Measurements from ENCODE around the gene RAB27A. TPM values are rescaled to one million over a fixed set of nuclear protein-coding genes. Genes with fewer than 3 reads are reported as not detected.
A peak's percentile ranks its signal among the peaks of the same experiment; 100 is the strongest.

Gene RAB27A
- total RNA-seq, 1 experiment from 2014 or later = 36.0 TPM

- CTCF ChIA-PET = interaction anchor here (0.6 to 1.1 kb wide), 2 partner anchors 9 to 58 kb away, joined by 4 to 5 read pairs; no protein-coding TSS in a partner anchor
- no peak overlapping the region for H3K4me3 Mint-ChIP-seq (ENCODE audit: unreplicated experiment)
- POLR2A ChIA-PET = interaction anchor here (1.2 kb wide), 1 partner anchor 46 kb away, joined by 3 read pairs; no protein-coding TSS in a partner anchor
- H3K27ac Mint-ChIP-seq (ENCODE audit: low read depth, unreplicated experiment) = no peak overlapping the region
- TF ChIP-seq CTCF (IDR thresholded peaks at IDR 0.05; ENCODE audit: unreplicated experiment) = no peak
- H3K4me1 Mint-ChIP-seq (ENCODE audit: insufficient read depth, unreplicated experiment) = peaks cover 17% of the 10 kb centered on the region
- no peaks in the 10 kb centered on the region for H3K27me3 Mint-ChIP-seq (ENCODE audit: insufficient read depth, unreplicated experiment)
- peaks cover 33% of the 10 kb centered on the region for H3K36me3 Mint-ChIP-seq (ENCODE audit: insufficient read depth, unreplicated experiment)
- no peak for DNase-seq (ENCODE audit: unreplicated experiment)
- no peaks in the 10 kb centered on the region for H3K9me3 Mint-ChIP-seq (ENCODE audit: unreplicated experiment)
- BruUV-seq (replicated peaks) = no TSS peak
- intact Hi-C loops (cut with micrococcal nuclease) = no loop called here
These were observed 63.5 kb downstream of the RAB27A start for GRCh38 chr15:55226127-55226526.

- Mint-ChIP-seq H3K27ac (ENCODE audit: low read depth, unreplicated experiment) (no peak overlapping the region), H3K27me3 (ENCODE audit: insufficient read depth, unreplicated experiment) (no peaks in the 10 kb centered on the region), H3K9me3 (ENCODE audit: unreplicated experiment) (no peaks in the 10 kb centered on the region), H3K4me1 (ENCODE audit: insufficient read depth, unreplicated experiment) (peaks cover 22% of the 10 kb centered on the region), H3K36me3 (ENCODE audit: insufficient read depth, unreplicated experiment) (peaks cover 33% of the 10 kb centered on the region), H3K4me3 (ENCODE audit: unreplicated experiment) (no peak overlapping the region)
- intact Hi-C loops (cut with micrococcal nuclease) = no loop called here
- no TSS peak for BruUV-seq (replicated peaks)
- no peak for TF ChIP-seq CTCF (IDR thresholded peaks at IDR 0.05; ENCODE audit: unreplicated experiment)
- POLR2A ChIA-PET = interaction anchor here (1.0 to 1.1 kb wide), 2 partner anchors 12 to 26 kb away, joined by 3 read pairs; no protein-coding TSS in a partner anchor
- no peak for DNase-seq (ENCODE audit: unreplicated experiment)
- CTCF ChIA-PET = no interaction called here
These were observed 64.7 kb downstream of the RAB27A start for GRCh38 chr15:55224892-55225291.

- DNase-seq (ENCODE audit: unreplicated experiment) = no peak
- no TSS peak for BruUV-seq (replicated peaks)
- H3K27me3 Mint-ChIP-seq (ENCODE audit: insufficient read depth, unreplicated experiment) = no peaks in the 10 kb centered on the region
- H3K4me3 Mint-ChIP-seq (ENCODE audit: unreplicated experiment) = no peak overlapping the region
- peaks cover 37% of the 10 kb centered on the region for H3K36me3 Mint-ChIP-seq (ENCODE audit: insufficient read depth, unreplicated experiment)
- intact Hi-C loops (cut with micrococcal nuclease) = no loop called here
- peak overlapping the region; percentile 91 for H3K27ac Mint-ChIP-seq (ENCODE audit: low read depth, unreplicated experiment)
- H3K9me3 Mint-ChIP-seq (ENCODE audit: unreplicated experiment) = no peaks in the 10 kb centered on the region
- H3K4me1 Mint-ChIP-seq (ENCODE audit: insufficient read depth, unreplicated experiment) = peaks cover 22% of the 10 kb centered on the region
- TF ChIP-seq CTCF (IDR thresholded peaks at IDR 0.05; ENCODE audit: unreplicated experiment) = no peak
- POLR2A ChIA-PET = interaction anchor here (2.3 kb wide), 1 partner anchor 28 kb away, joined by 19 read pairs; no protein-coding TSS in a partner anchor
- CTCF ChIA-PET = interaction anchor here (1.3 kb wide), 1 partner anchor 68 kb away, joined by 5 read pairs; no protein-coding TSS in a partner anchor
These were observed 67.0 kb downstream of the RAB27A start for GRCh38 chr15:55222588-55222987.

GRCh38 chr15:55221090-55222011 lies 68.3 kb downstream of the RAB27A start:
- Mint-ChIP-seq H3K4me1 (ENCODE audit: insufficient read depth, unreplicated experiment) (peaks cover 22% of the 10 kb centered on the region), H3K4me3 (ENCODE audit: unreplicated experiment) (peak overlapping the region; percentile 34), H3K36me3 (ENCODE audit: insufficient read depth, unreplicated experiment) (peaks cover 33% of the 10 kb centered on the region), H3K27ac (ENCODE audit: low read depth, unreplicated experiment) (peak overlapping the region; percentile 91), H3K9me3 (ENCODE audit: unreplicated experiment) (no peaks in the 10 kb centered on the region), H3K27me3 (ENCODE audit: insufficient read depth, unreplicated experiment) (no peaks in the 10 kb centered on the region)
- peak; percentile 90 for DNase-seq (ENCODE audit: unreplicated experiment)
- ChIA-PET POLR2A (interaction anchor here (0.6 to 2.3 kb wide), 12 partner anchors 8 to 494 kb away, joined by 3 to 19 read pairs (median 4); partner anchors contain the start of gene RSL24D1), CTCF (interaction anchor here (0.6 to 9.6 kb wide), 12 partner anchors 13 to 801 kb away, joined by 3 to 134 read pairs (median 3); no protein-coding TSS in a partner anchor)
- BruUV-seq (replicated peaks) = TSS peak; percentile 61
- intact Hi-C loops (cut with micrococcal nuclease) = loop anchor here (1.0 to 2.0 kb wide), 3 partner anchors 29 to 69 kb away; no protein-coding TSS in a partner anchor
- TF ChIP-seq CTCF (IDR thresholded peaks at IDR 0.05; ENCODE audit: unreplicated experiment) = no peak
